ENCODE measurements around the gene C1orf21. TPM values are rescaled to one million over a fixed set of nuclear protein-coding genes. Genes with fewer than 3 reads are reported as not detected.

The C1orf21 gene
- total and polyA plus RNA-seq, 2 donors (not counting 3 experiments of a cell fraction or from before 2014, with no cell fraction given) = 0.79 to 8.5 TPM

- intact Hi-C loops (cut with micrococcal nuclease) (no loop called here), dilution Hi-C loops (cut with MboI; ENCODE audit: extremely low pct_ligation_motif_present, low sequenced_read_pairs) (no loop called here)
- H3K9me3 ChIP-seq (replicated peaks; ENCODE audit: control insufficient read depth, insufficient read depth, low read length) = no peaks in the 10 kb centered on the region
- DNase-seq (ENCODE audit: low read depth, low spot score) = no peak
- BruUV-seq (replicated peaks) = no TSS peak
- H3K79me2 ChIP-seq (ENCODE audit: control insufficient read depth, insufficient read depth, low read length) = no peaks in the 10 kb centered on the region
- H3K4me1 ChIP-seq (ENCODE audit: control insufficient read depth, extremely low read depth, insufficient read depth, low read length) = no peaks in the 10 kb centered on the region
- no peak overlapping the region for H3K4me2 ChIP-seq (ENCODE audit: insufficient read depth, low read length)
- FAIRE-seq = no peak
- no peak overlapping the region for H3K27ac ChIP-seq (ENCODE audit: insufficient read depth, low read depth, low read length)
- H2AFZ ChIP-seq (ENCODE audit: low read depth, low read length) = no peak overlapping the region
- ChIA-PET POLR2A (no interaction called here), CTCF (interaction anchor here (0.9 kb wide), 1 partner anchor 53 kb away, joined by 3 read pairs; no protein-coding TSS in a partner anchor)
- peaks cover 0 to 2% of the 10 kb centered on the region in 2 experiments for H3K27me3 ChIP-seq (ENCODE audit: control insufficient read depth in 2 of 2, insufficient read depth in 2 of 2, low read length in 2 of 2)
- no peak overlapping the region for H3K9ac ChIP-seq (replicated peaks; ENCODE audit: extremely low read depth, insufficient read depth, low read length)
- TF ChIP-seq FOS (IDR thresholded peaks at IDR 0.05; ENCODE audit: borderline replicate concordance, insufficient read depth, low read length) = no peak
- no peak for TF ChIP-seq POLR2AphosphoS5 (IDR thresholded peaks at IDR 0.05; ENCODE audit: insufficient read depth, low read depth, low read length)
- TF ChIP-seq CTCF (IDR thresholded peaks at IDR 0.05; ENCODE audit: extremely low read depth in 1 of 2, insufficient read depth in 1 of 2, low read depth in 1 of 2, low read length in 2 of 2) = no peak
- no peak for TF ChIP-seq GATA2 (IDR thresholded peaks at IDR 0.05; ENCODE audit: insufficient read depth, insufficient read length, low read depth, low read length)
- no peak for TF ChIP-seq POLR2A (IDR thresholded peaks at IDR 0.05; ENCODE audit: low read depth, low read length)
- TF ChIP-seq MYC (IDR thresholded peaks at IDR 0.05; ENCODE audit: low read depth, low read length) = no peak
- TF ChIP-seq, protein P1, sequence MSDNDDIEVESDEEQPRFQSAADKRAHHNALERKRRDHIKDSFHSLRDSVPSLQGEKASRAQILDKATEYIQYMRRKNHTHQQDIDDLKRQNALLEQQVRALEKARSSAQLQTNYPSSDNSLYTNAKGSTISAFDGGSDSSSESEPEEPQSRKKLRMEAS (IDR thresholded peaks at IDR 0.05; ENCODE audit: insufficient read depth, insufficient read length) = no peak
- no peak for TF ChIP-seq EZH2 (IDR thresholded peaks at IDR 0.05; ENCODE audit: borderline replicate concordance, low read depth, low read length, severe bottlenecking)
- no peak for TF ChIP-seq JUN (IDR thresholded peaks at IDR 0.05; ENCODE audit: borderline replicate concordance, insufficient read depth, insufficient read length, low read depth)
- no peaks in the 10 kb centered on the region for H3K9me1 ChIP-seq (replicated peaks; ENCODE audit: control insufficient read depth, extremely low read depth, insufficient read depth, low read length)
- H3K4me3 ChIP-seq (replicated peaks in 1 of 3; ENCODE audit: insufficient read depth in 1 of 3, low read depth in 1 of 3, low read length in 3 of 3) = no peak overlapping the region
- no peaks in the 10 kb centered on the region for H4K20me1 ChIP-seq (replicated peaks; ENCODE audit: control insufficient read depth, extremely low read depth, insufficient read depth, low read length)
- H3K36me3 ChIP-seq (ENCODE audit: control insufficient read depth in 2 of 2, extremely low read depth in 1 of 2, insufficient read depth in 2 of 2, low read length in 2 of 2) = no peaks in the 10 kb centered on the region
Observed at GRCh38 chr1:184569106-184569505, 182.3 kb downstream of the C1orf21 start.
